ENCODE results near the gene MCUB.

The MCUB gene

DNA sequence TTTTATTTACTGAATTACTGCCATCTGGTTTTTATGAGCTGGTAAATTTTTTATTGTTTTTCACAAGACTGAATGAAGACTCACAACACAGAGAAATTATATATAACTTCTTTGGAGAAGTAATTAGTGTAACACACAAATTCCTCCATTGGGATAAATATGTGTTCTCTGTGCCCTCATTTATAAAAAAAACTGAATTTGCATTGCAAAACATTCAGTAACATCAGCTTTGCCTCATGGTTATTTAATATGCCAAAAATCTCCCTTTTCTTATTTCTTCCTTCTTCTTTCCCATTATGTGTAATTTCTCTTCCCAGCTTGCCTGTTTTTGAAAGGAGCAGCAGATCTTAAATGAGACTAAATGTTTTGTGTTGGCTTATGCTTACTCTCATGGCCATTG is 124.7 kb downstream of the MCUB start:
- H3K9ac ChIP-seq (ENCODE audit: low read length in 5 of 5): no peak overlapping the region
- peaks cover 10 to 22% (median 18%) of the 10 kb centered on the region in 5 donors for H3K36me3 ChIP-seq (ENCODE audit: control insufficient read depth in 5 of 5, insufficient read depth in 5 of 5, low read length in 5 of 5)
- H3K27me3 ChIP-seq (ENCODE audit: control insufficient read depth in 5 of 5, insufficient read depth in 4 of 5, low read length in 5 of 5): no peaks in the 10 kb centered on the region
- H3K27ac ChIP-seq (ENCODE audit: low read depth, low read length): no peak overlapping the region
- no peaks in the 10 kb centered on the region for H3K9me3 ChIP-seq (ENCODE audit: control insufficient read depth in 5 of 5, low read length in 5 of 5)
- H3K4me1 ChIP-seq (ENCODE audit: control insufficient read depth in 5 of 5, insufficient read depth in 5 of 5, low read length in 5 of 5): no peaks in the 10 kb centered on the region
- H3K4me3 ChIP-seq (ENCODE audit: low read depth in 1 of 5, low read length in 5 of 5): no peak overlapping the region

- no peaks in the 10 kb centered on the region for H3K9me3 ChIP-seq (ENCODE audit: control insufficient read depth in 5 of 5, low read length in 5 of 5)
- no peak overlapping the region for H3K27ac ChIP-seq (ENCODE audit: low read depth, low read length)
- H3K4me3 ChIP-seq (ENCODE audit: low read depth in 1 of 5, low read length in 5 of 5): no peak overlapping the region
- H3K9ac ChIP-seq (ENCODE audit: low read length in 5 of 5): no peak overlapping the region
- peaks cover 19 to 63% (median 45%) of the 10 kb centered on the region in 5 donors for H3K36me3 ChIP-seq (ENCODE audit: control insufficient read depth in 5 of 5, insufficient read depth in 5 of 5, low read length in 5 of 5)
- H3K27me3 ChIP-seq (ENCODE audit: control insufficient read depth in 5 of 5, insufficient read depth in 4 of 5, low read length in 5 of 5): no peaks in the 10 kb centered on the region
- H3K4me1 ChIP-seq (ENCODE audit: control insufficient read depth in 5 of 5, insufficient read depth in 5 of 5, low read length in 5 of 5): no peaks in the 10 kb centered on the region
Measured at GRCh38 chr4:109690690-109691410, 130.8 kb downstream of the MCUB start.

DNA sequence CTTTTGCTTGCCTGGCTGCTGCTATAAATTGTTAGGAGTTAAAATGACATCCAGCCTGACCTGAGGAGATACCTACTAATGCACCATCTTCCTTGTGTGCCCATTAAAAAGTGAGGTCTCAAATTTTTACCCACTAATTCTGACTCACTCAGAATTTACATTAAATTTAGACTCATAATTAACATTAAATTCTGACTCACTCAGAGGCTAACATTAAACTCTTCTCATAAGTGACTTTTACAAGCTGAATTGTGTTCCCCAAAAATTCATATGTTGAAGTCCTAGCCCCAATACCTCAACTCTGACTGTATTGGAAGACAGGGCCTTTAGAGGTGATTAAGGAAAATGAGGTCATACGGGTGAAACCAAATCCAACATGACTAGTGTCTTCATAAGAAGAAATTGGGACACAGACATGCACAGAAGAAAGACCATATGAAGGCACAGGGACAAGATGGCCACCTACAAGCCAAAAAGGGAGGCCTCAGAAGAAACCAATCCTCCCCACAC is 131.4 kb downstream of the MCUB start:
- Histone ChIP-seq H3K27ac (ENCODE audit: low read depth, low read length) (no peak overlapping the region), H3K36me3 (ENCODE audit: control insufficient read depth in 5 of 5, insufficient read depth in 5 of 5, low read length in 5 of 5) (peaks cover 23 to 66% (median 48%) of the 10 kb centered on the region in 5 donors), H3K9ac (ENCODE audit: low read length in 5 of 5) (no peak overlapping the region), H3K4me3 (ENCODE audit: low read depth in 1 of 5, low read length in 5 of 5) (no peak overlapping the region), H3K27me3 (ENCODE audit: control insufficient read depth in 5 of 5, insufficient read depth in 4 of 5, low read length in 5 of 5) (no peaks in the 10 kb centered on the region), H3K9me3 (ENCODE audit: control insufficient read depth in 5 of 5, low read length in 5 of 5) (no peaks in the 10 kb centered on the region), H3K4me1 (ENCODE audit: control insufficient read depth in 5 of 5, insufficient read depth in 5 of 5, low read length in 5 of 5) (no peaks in the 10 kb centered on the region)

DNA sequence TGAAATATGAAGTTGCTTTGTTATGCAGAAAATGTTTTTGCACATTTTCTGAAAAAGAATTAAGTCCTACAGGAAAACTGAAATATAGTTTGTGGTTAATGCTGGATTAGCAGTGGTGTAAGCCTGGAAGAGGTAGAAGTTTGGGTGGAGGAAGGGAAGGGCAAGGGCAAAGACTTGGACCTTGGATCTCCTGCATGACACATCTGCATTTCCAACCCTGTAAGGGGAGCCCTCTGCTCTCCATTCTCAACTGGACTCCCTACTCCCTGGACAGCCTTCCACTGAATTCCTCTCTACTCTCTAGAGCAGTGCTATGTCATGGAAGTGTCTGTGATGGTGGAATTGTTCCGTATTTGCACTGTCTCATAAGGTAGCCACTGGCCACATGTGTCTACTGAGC is 138.6 kb downstream of the MCUB start:
- Histone ChIP-seq H3K9me3 (ENCODE audit: control insufficient read depth in 5 of 5, low read length in 5 of 5) (no peaks in the 10 kb centered on the region), H3K27ac (ENCODE audit: low read depth, low read length) (no peak overlapping the region), H3K27me3 (ENCODE audit: control insufficient read depth in 5 of 5, insufficient read depth in 4 of 5, low read length in 5 of 5) (no peaks in the 10 kb centered on the region), H3K36me3 (ENCODE audit: control insufficient read depth in 5 of 5, insufficient read depth in 5 of 5, low read length in 5 of 5) (peaks cover 9 to 24% (median 14%) of the 10 kb centered on the region in 5 donors), H3K4me1 (ENCODE audit: control insufficient read depth in 5 of 5, insufficient read depth in 5 of 5, low read length in 5 of 5) (peaks cover 0 to 19% (median 13%) of the 10 kb centered on the region in 5 donors), H3K4me3 (ENCODE audit: low read depth in 1 of 5, low read length in 5 of 5) (no peak overlapping the region), H3K9ac (ENCODE audit: low read length in 5 of 5) (no peak overlapping the region)

GRCh38 chr4:109699553-109700225 is 139.6 kb downstream of the MCUB start:
- H3K4me1 ChIP-seq (ENCODE audit: control insufficient read depth in 5 of 5, insufficient read depth in 5 of 5, low read length in 5 of 5): peaks cover 0 to 26% (median 21%) of the 10 kb centered on the region in 5 donors
- H3K36me3 ChIP-seq (ENCODE audit: control insufficient read depth in 5 of 5, insufficient read depth in 5 of 5, low read length in 5 of 5): peaks cover 2 to 15% (median 10%) of the 10 kb centered on the region in 5 donors
- no peak overlapping the region for H3K27ac ChIP-seq (ENCODE audit: low read depth, low read length)
- no peaks in the 10 kb centered on the region for H3K9me3 ChIP-seq (ENCODE audit: control insufficient read depth in 5 of 5, low read length in 5 of 5)
- no peak overlapping the region for H3K9ac ChIP-seq (ENCODE audit: low read length in 5 of 5)
- H3K27me3 ChIP-seq (ENCODE audit: control insufficient read depth in 5 of 5, insufficient read depth in 4 of 5, low read length in 5 of 5): no peaks in the 10 kb centered on the region
- H3K4me3 ChIP-seq (ENCODE audit: low read depth in 1 of 5, low read length in 5 of 5): no peak overlapping the region

- H3K27me3 ChIP-seq (ENCODE audit: control insufficient read depth in 5 of 5, insufficient read depth in 4 of 5, low read length in 5 of 5): no peaks in the 10 kb centered on the region
- H3K9ac ChIP-seq (ENCODE audit: low read length in 5 of 5): peak overlapping the region; percentile 44 to 81 (median 68)
- H3K9me3 ChIP-seq (ENCODE audit: control insufficient read depth in 5 of 5, low read length in 5 of 5): no peaks in the 10 kb centered on the region
- H3K4me1 ChIP-seq (ENCODE audit: control insufficient read depth in 5 of 5, insufficient read depth in 5 of 5, low read length in 5 of 5): peaks cover 0 to 26% (median 21%) of the 10 kb centered on the region in 5 donors
- H3K36me3 ChIP-seq (ENCODE audit: control insufficient read depth in 5 of 5, insufficient read depth in 5 of 5, low read length in 5 of 5): peaks cover 0 to 7% (median 4%) of the 10 kb centered on the region in 5 donors
- peak overlapping the region; percentile 73 for H3K27ac ChIP-seq (ENCODE audit: low read depth, low read length)
- H3K4me3 ChIP-seq (ENCODE audit: low read depth in 1 of 5, low read length in 5 of 5): peak overlapping the region; percentile 71 to 93 (median 88)
Measured at GRCh38 chr4:109701566-109702410, 141.7 kb downstream of the MCUB start.

- H3K4me3 ChIP-seq (ENCODE audit: low read depth in 1 of 5, low read length in 5 of 5): peak within 1 kb of the TSS; percentile 71 to 93 (median 88)
- H3K36me3 ChIP-seq (ENCODE audit: control insufficient read depth in 5 of 5, insufficient read depth in 5 of 5, low read length in 5 of 5): peaks cover 0 to 1% (median 0%) of the 10 kb centered on the region in 5 donors
- peaks cover 0 to 26% (median 21%) of the 10 kb centered on the region in 5 donors for H3K4me1 ChIP-seq (ENCODE audit: control insufficient read depth in 5 of 5, insufficient read depth in 5 of 5, low read length in 5 of 5)
- no peaks in the 10 kb centered on the region for H3K27me3 ChIP-seq (ENCODE audit: control insufficient read depth in 5 of 5, insufficient read depth in 4 of 5, low read length in 5 of 5)
- peak within 1 kb of the TSS; percentile 44 to 81 (median 75) for H3K9ac ChIP-seq (ENCODE audit: low read length in 5 of 5)
- peak within 1 kb of the TSS; percentile 73 for H3K27ac ChIP-seq (ENCODE audit: low read depth, low read length)
- H3K9me3 ChIP-seq (ENCODE audit: control insufficient read depth in 5 of 5, low read length in 5 of 5): no peaks in the 10 kb centered on the region
Measured at GRCh38 chr4:109702950-109703663, 143.1 kb downstream of the MCUB start, which contains the start of gene CASP6. CASP6 (minus strand) TSS chr4:109703445; CDS start chr4:109703395, 50 bp downstream.

DNA sequence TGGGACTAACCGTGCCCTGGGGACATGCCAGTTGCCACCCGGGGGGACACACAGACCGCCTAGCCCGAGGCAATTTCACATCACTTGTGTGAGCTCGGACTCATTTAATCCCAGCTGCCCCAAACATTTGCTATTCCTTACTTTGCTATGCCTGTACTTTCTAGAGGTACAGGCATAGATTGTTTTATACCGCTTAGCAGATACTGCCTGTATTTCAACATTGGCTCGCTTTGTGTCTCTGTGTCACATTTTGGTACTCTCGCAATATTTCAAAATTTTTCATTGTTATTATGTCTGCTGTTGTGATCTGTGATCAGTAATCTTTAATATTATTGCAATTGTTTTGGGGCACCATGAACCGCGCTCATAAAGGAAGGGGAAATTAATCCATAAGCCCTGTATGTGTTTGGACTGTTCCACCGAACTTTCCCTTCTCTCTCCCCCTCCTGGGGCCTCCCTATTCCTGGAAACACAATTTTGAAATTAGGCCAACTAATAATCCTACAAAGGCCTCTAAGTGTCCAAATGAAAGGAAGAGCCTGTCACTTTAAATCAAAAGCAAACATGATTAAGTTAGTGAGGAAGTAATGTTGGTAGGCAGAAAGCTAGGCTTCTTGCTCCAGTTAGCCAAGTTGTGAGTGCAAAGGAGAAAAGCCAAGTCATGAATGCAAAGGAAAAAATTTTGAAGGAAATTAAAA is 143.8 kb downstream of the MCUB start:
- Histone ChIP-seq H3K27ac (ENCODE audit: low read depth, low read length) (peak overlapping the region; percentile 73), H3K9me3 (ENCODE audit: control insufficient read depth in 5 of 5, low read length in 5 of 5) (no peaks in the 10 kb centered on the region), H3K36me3 (ENCODE audit: control insufficient read depth in 5 of 5, insufficient read depth in 5 of 5, low read length in 5 of 5) (peaks cover 0 to 5% (median 0%) of the 10 kb centered on the region in 5 donors), H3K4me3 (ENCODE audit: low read depth in 1 of 5, low read length in 5 of 5) (peak overlapping the region; percentile 66 to 93 (median 88)), H3K4me1 (ENCODE audit: control insufficient read depth in 5 of 5, insufficient read depth in 5 of 5, low read length in 5 of 5) (peaks cover 0 to 26% (median 21%) of the 10 kb centered on the region in 5 donors), H3K9ac (ENCODE audit: low read length in 5 of 5) (peak overlapping the region; percentile 7 to 78 (median 75)), H3K27me3 (ENCODE audit: control insufficient read depth in 5 of 5, insufficient read depth in 4 of 5, low read length in 5 of 5) (no peaks in the 10 kb centered on the region)

DNA sequence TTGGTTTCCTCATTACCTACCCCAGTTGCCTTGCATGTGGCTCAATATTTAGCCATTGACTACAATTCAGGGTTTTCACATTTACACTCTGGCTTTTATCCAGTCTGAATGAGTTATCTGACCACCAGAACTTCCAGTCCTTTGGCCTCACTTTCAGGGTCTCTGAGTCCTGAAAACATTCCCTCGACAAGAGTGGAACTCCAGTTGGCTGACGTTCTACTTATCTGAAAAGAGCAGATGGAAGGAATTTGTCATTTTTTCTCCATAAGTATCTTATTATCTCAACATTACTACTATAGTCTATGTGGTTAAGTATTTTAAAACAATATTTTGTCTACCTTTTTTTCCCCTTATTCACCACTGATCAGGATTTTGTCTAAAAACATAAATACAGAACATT is 148.4 kb downstream of the MCUB start:
- H3K4me3 ChIP-seq (ENCODE audit: low read depth in 1 of 5, low read length in 5 of 5): no peak overlapping the region
- peaks cover 0 to 11% (median 10%) of the 10 kb centered on the region in 5 donors for H3K4me1 ChIP-seq (ENCODE audit: control insufficient read depth in 5 of 5, insufficient read depth in 5 of 5, low read length in 5 of 5)
- H3K27ac ChIP-seq (ENCODE audit: low read depth, low read length): no peak overlapping the region

More for the DNA sequence above, 148.4 kb downstream of the MCUB start:
- peaks cover 6 to 15% (median 8%) of the 10 kb centered on the region in 5 donors for H3K36me3 ChIP-seq (ENCODE audit: control insufficient read depth in 5 of 5, insufficient read depth in 5 of 5, low read length in 5 of 5)
- no peak overlapping the region for H3K9ac ChIP-seq (ENCODE audit: low read length in 5 of 5)
- H3K27me3 ChIP-seq (ENCODE audit: control insufficient read depth in 5 of 5, insufficient read depth in 4 of 5, low read length in 5 of 5): no peaks in the 10 kb centered on the region
- H3K9me3 ChIP-seq (ENCODE audit: control insufficient read depth in 5 of 5, low read length in 5 of 5): no peaks in the 10 kb centered on the region
